ENCODE results near the gene CCNJ. TPM values are rescaled to one million over a fixed set of nuclear protein-coding genes. Genes with fewer than 3 reads are reported as not detected.
"Not testable (repeated sequence)": the region's sequence is repeated elsewhere in the genome, so short reads cannot be mapped to it uniquely, and the experiment has no call there.

CCNJ gene
- total and polyA plus RNA-seq, 2 experiments from 2014 or later, result 14.1 to 29.6 TPM

- no peak for TF ChIP-seq STAT1 (IDR thresholded peaks at IDR 0.05; ENCODE audit: unreplicated experiment)
- TF ChIP-seq EZH2phosphoT487 (IDR thresholded peaks at IDR 0.05; ENCODE audit: unreplicated experiment), result no peak
- TF ChIP-seq NANOG (IDR thresholded peaks at IDR 0.05; ENCODE audit: borderline replicate concordance), result no peak
- no peak for TF ChIP-seq CREB1 (CRISPR knock-in tag; IDR thresholded peaks at IDR 0.05; ENCODE audit: low read depth)
These were observed 3.7 kb downstream of the CCNJ start (continued) for GRCh38 chr10:96047004-96047649.

DNA sequence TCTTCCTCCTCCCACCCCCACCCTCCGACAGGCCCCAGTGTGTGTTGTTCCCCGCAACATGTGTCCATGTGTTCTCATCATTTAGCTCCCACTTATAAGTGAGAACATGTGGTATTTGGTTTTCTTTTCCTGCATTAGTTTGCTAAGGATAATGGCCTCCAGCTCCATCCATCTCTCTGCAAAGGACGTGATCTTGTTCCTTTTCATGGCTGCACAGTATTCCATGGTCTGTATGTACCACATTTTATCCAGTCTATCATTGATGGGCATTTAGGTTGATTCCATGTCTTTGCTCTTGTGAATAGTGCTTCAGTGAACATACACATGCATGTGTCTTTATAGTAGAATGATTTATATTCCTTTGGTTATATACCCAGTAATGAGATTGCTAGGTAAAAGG, 4.5 kb downstream of the CCNJ start:
- not testable (repeated sequence) for H2AFZ ChIP-seq; H3F3A ChIP-seq (replicated peaks; ENCODE audit: low read depth); H3K9me3 Mint-ChIP-seq; H3K4me3 Mint-ChIP-seq; H3K27me3 ChIP-seq (ENCODE audit: insufficient read depth); H3K27ac ChIP-seq (ENCODE audit: low read depth); DNase-seq (ENCODE audit: low spot score); ATAC-seq; H3K4me2 ChIP-seq; H3K9me2 ChIP-seq (ENCODE audit: insufficient read depth); H3K4me3 ChIP-seq; H3K27me3 Mint-ChIP-seq (ENCODE audit: insufficient read depth, low read depth, poor library complexity); H3K36me3 ChIP-seq (ENCODE audit: insufficient read depth); H3K27ac Mint-ChIP-seq
- Mint-ChIP-seq H3K4me1 (peaks cover 35% of the 10 kb centered on the region), H3K36me3 (ENCODE audit: low read depth) (peaks cover 54% of the 10 kb centered on the region)
- peaks cover 91% of the 10 kb centered on the region for H3K79me2 ChIP-seq (replicated peaks; ENCODE audit: insufficient read depth)
- H4K20me1 ChIP-seq (replicated peaks; ENCODE audit: insufficient read depth), result peaks cover 45% of the 10 kb centered on the region
- 0 out of 2 replicates have a peak, but pooled peaks cover 13% of the 10 kb centered on the region for H3K4me1 ChIP-seq (ENCODE audit: insufficient read depth)

GRCh38 chr10:96049340-96049739, 6.0 kb downstream of the CCNJ start:
- Histone ChIP-seq H3K79me2 (replicated peaks; ENCODE audit: insufficient read depth) (peaks cover 100% of the 10 kb centered on the region), H2AFZ (no peak overlapping the region), H4K20me1 (replicated peaks; ENCODE audit: insufficient read depth) (peaks cover 45% of the 10 kb centered on the region), H3F3A (replicated peaks; ENCODE audit: low read depth) (no peaks in the 10 kb centered on the region), H3K36me3 (ENCODE audit: insufficient read depth) (peaks cover 14% of the 10 kb centered on the region), H3K4me1 (ENCODE audit: insufficient read depth) (0 out of 2 replicates have a peak, but pooled peaks cover 13% of the 10 kb centered on the region), H3K9me2 (ENCODE audit: insufficient read depth) (no peaks in the 10 kb centered on the region), H3K27ac (ENCODE audit: low read depth) (no peak overlapping the region), H3K4me2 (no peak overlapping the region), H3K27me3 (ENCODE audit: insufficient read depth) (no peaks in the 10 kb centered on the region), H3K4me3 (no peak overlapping the region)
- H3K4me1 Mint-ChIP-seq, result peaks cover 36% of the 10 kb centered on the region
- no peak for ATAC-seq
- no peak overlapping the region for H3K27ac Mint-ChIP-seq
- no peaks in the 10 kb centered on the region for H3K9me3 Mint-ChIP-seq
- peaks cover 55% of the 10 kb centered on the region for H3K36me3 Mint-ChIP-seq (ENCODE audit: low read depth)
- no peak for DNase-seq (ENCODE audit: low spot score)
- H3K4me3 Mint-ChIP-seq, result no peak overlapping the region
- H3K27me3 Mint-ChIP-seq (ENCODE audit: insufficient read depth, low read depth, poor library complexity), result no peaks in the 10 kb centered on the region
- TF ChIP-seq EZH2 (IDR thresholded peaks at IDR 0.05; ENCODE audit: low read depth, unreplicated experiment), result no peak
- TF ChIP-seq STAT1 (IDR thresholded peaks at IDR 0.05; ENCODE audit: unreplicated experiment), result no peak
- no peak for TF ChIP-seq REST (IDR thresholded peaks at IDR 0.05; ENCODE audit: unreplicated experiment)
- TF ChIP-seq EZH2phosphoT487 (IDR thresholded peaks at IDR 0.05; ENCODE audit: unreplicated experiment), result no peak
- TF ChIP-seq JUNB (IDR thresholded peaks at IDR 0.05; ENCODE audit: unreplicated experiment), result no peak
- TF ChIP-seq CTCF (conservative IDR thresholded peaks at IDR 0.05; ENCODE audit: low read depth in 2 of 2), result no peak
- no peak for TF ChIP-seq ZNF331 (CRISPR knock-in tag; IDR thresholded peaks at IDR 0.05; ENCODE audit: low read depth)
- TF ChIP-seq NANOG (IDR thresholded peaks at IDR 0.05; ENCODE audit: borderline replicate concordance), result no peak
- TF ChIP-seq CREB1 (CRISPR knock-in tag; IDR thresholded peaks at IDR 0.05; ENCODE audit: low read depth), result no peak

All from GM23338 (cell line).